Amniotic stem cell (primary cell): ENCODE data around the gene ATP8A2.
"Not testable (repeated sequence)": the region's sequence is repeated elsewhere in the genome, so short reads cannot be mapped to it uniquely, and the experiment has no call there.

Experiments
- DNase-seq: peaks from one replicate; lab custom pipeline; 2025; lab: John Stamatoyannopoulos, UW

Gene ATP8A2

GRCh38 chr13:25548991-25549390, 177.2 kb downstream of the ATP8A2 start:
- DNase-seq: not testable (repeated sequence)

- DNase-seq: no peak
Measured at GRCh38 chr13:25561812-25562211, 190.0 kb downstream of the ATP8A2 start.

GRCh38 chr13:25570185-25570584, 198.4 kb downstream of the ATP8A2 start:
- DNase-seq: no peak

GRCh38 chr13:25571237-25571636, 199.5 kb downstream of the ATP8A2 start:
- no peak for DNase-seq

GRCh38 chr13:25572171-25572570, 200.4 kb downstream of the ATP8A2 start:
- DNase-seq: not testable (repeated sequence)

- DNase-seq: peak; percentile 76
Measured at GRCh38 chr13:25574437-25575411, 202.9 kb downstream of the ATP8A2 start.

GRCh38 chr13:25575562-25575961, 203.8 kb downstream of the ATP8A2 start:
- no peak for DNase-seq

- DNase-seq: no peak
Measured at GRCh38 chr13:25578526-25578925, 206.8 kb downstream of the ATP8A2 start.

GRCh38 chr13:25579221-25579620, 207.4 kb downstream of the ATP8A2 start:
- no peak for DNase-seq

- DNase-seq: no peak
Measured at GRCh38 chr13:25581351-25581750, 209.6 kb downstream of the ATP8A2 start.

- DNase-seq: no peak
Measured at GRCh38 chr13:25584087-25584486, 212.3 kb downstream of the ATP8A2 start.

- no peak for DNase-seq
Measured at GRCh38 chr13:25585000-25585399, 213.2 kb downstream of the ATP8A2 start.

- DNase-seq: no peak
Measured at GRCh38 chr13:25587326-25587980, 215.7 kb downstream of the ATP8A2 start.

GRCh38 chr13:25588336-25589060, 216.7 kb downstream of the ATP8A2 start:
- DNase-seq: no peak

GRCh38 chr13:25598421-25598820, 226.6 kb downstream of the ATP8A2 start:
- no peak for DNase-seq

GRCh38 chr13:25602176-25602575, 230.4 kb downstream of the ATP8A2 start:
- no peak for DNase-seq

- no peak for DNase-seq
Measured at GRCh38 chr13:25604106-25604505, 232.3 kb downstream of the ATP8A2 start.

GRCh38 chr13:25607096-25607495, 235.3 kb downstream of the ATP8A2 start:
- no peak for DNase-seq

GRCh38 chr13:25608181-25608580, 236.4 kb downstream of the ATP8A2 start:
- no peak for DNase-seq

GRCh38 chr13:25616674-25617073, 244.9 kb downstream of the ATP8A2 start:
- no peak for DNase-seq

GRCh38 chr13:25619897-25620296, 248.1 kb downstream of the ATP8A2 start:
- DNase-seq: no peak

- no peak for DNase-seq
Measured at GRCh38 chr13:25625414-25625813, 253.6 kb downstream of the ATP8A2 start.
